ENCODE results near the gene HMSD.
A peak's percentile ranks its signal among the peaks of the same experiment; 100 is the strongest.

The HMSD gene

DNA sequence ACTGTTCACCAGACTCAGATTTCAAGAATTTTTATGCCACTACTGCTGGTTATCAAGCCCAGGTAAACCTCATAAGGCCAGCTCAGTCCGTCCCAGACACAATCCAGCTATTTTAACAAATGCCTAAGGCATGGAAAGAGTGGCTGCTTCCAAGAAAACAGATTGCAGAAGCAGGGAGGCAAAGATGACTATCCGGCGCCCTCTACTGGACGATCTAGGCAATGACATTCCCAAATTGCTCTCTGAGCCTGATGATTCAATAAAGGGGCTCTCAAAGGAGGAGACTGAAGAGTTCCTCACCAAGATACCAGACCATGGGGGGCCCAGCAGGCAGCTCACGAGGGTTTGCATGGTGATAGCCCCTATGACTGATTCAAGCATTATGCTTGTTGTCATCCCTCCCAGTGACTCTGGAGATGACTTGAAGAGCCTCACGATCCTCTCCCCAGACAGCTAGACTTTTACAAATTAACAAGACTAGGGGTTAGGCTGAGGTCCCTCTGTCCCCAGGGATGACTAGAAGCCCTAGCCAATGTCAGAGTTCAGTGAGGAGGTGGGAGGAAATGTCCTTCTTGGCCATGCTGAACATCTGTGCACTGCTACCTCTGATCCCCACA lies 45.8 kb downstream of the HMSD start:
- DNase-seq (ENCODE audit: low read depth) = peak; percentile 28

DNA sequence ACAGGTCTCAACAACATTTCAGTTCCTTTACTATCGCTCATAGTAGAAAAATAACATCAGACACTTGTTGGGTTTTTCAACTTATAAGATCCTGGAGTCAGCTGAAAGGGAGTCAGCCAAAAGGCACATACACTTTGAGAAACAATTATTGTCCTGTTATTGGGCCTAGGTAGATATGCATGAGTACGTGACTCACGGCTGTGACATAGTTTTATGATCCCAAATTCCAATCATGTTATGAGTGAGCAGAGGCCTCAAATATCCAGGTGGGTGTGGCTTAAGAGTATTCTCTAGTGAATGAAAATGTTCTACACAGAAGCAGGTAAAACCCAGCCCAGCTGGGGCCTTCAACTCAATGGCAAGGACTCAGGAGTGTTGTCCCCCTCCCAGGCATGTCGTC lies 47.9 kb downstream of the HMSD start:
- DNase-seq (ENCODE audit: low read depth) = no peak

DNA sequence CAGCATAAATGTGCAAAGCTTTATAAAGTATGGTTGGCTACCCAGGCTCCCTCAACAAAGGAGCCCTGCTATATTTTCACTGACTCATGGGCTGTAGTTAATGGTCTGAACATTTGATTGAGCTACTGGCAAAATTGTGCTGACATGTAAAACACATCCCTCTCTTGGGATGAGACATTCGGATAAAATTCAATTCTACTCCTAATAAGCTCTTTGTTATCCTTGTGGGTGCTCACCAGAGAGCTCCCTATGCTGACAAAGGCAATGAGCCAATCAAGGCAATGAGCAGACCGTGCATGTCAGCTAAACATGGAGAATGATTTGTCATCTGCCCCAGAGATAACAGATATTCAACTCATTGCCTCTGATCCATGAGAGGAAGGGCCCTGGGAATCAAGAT lies 48.5 kb downstream of the HMSD start:
- DNase-seq (ENCODE audit: low read depth) = no peak

DNA sequence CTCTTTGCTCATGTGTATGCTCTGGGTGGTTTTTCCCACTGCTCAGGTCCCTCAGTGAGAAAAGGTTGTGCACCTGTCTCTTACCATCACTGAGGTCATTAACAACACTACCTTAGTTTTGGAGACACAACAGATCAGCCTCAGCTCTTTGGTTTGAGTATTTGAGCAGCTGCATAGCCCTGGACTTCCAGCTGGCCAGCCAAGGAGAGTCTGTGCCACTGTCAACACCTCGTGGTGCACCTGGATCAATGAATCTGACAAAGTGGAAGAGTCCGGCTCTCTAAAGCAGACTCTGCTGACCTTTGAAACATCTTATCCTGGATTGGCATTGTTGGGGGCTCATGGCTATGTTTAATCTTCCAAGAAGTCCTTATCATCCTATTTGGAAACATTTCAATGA lies 50.8 kb downstream of the HMSD start:
- no peak for DNase-seq (ENCODE audit: low read depth)

DNA sequence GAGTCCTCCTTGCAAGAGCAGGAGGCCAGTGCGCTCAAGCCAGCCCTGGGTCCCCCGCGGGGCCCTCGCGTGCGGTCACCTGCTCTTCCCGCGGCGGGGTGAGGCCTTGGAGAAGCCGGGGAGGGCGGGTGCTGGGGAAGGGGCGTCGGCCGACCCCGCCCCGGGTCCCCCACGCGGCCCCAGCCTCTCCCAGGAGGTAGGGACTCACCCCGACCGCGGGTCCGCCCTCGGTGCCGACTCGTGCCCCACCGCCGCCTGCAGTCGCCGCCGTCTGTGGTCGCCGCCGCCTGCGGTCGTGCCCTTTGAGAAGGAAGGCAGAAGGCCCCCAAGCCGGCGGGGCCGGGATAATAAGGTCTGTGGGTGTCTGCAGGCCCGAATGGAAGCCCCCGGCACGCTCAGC lies 53.5 kb downstream of the HMSD start:
- DNase-seq (ENCODE audit: low read depth) = no peak

DNA sequence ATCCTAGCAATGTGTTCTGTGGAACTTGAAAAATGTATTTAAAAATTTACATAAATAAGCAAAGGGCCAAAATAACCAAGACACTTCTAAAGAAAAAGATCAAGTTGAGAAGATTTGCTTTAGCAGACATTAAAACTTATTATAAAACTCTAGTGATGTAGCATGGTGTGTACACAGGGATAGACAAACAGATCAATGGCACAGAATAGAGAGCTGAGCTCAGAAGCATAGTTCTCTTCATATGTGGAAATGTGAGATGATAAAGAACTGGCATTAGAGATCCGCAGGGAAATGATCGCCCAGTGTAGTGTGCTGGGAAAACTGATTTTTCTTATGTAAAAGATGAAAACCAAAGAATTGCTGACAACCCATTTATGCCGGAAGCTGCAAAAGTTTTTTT lies 60.2 kb downstream of the HMSD start:
- DNase-seq (ENCODE audit: low read depth) = no peak
